ENCODE results near the gene SMYD3. TPM values are rescaled to one million over a fixed set of nuclear protein-coding genes. Genes with fewer than 3 reads are reported as not detected.
A peak's percentile ranks its signal among the peaks of the same experiment; 100 is the strongest.

The SMYD3 gene
- total RNA-seq, 1 donor from 2014 or later: 80.8 TPM

DNA sequence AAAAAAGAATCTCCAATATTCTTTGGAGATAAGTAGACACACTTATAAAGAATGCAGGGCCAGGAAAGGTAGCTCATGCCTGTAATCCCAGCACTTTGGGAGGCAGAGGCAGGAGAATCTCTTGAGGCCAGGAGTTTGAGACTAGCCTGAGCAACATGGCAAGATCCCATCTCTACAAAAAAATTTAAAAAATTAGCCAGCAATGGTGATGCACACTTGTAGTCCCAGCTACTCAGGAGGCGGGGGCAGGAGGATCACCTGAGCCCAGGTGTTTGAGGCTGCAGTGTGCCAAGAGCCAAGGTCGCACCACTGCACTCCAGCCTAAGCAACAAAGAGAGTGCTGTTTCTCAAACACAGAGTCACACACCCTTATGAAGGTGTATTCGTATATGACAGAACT is 385.0 kb downstream of the SMYD3 start:
- no peak overlapping the region for H3K27ac ChIP-seq (ENCODE audit: low read depth, low read length)
- Mint-ChIP-seq H3K4me3 (ENCODE audit: unreplicated experiment) (no peak overlapping the region), H3K9me3 (ENCODE audit: unreplicated experiment) (no peaks in the 10 kb centered on the region), H3K36me3 (ENCODE audit: low read depth, unreplicated experiment) (peaks cover 11% of the 10 kb centered on the region), H3K27me3 (ENCODE audit: low read depth, unreplicated experiment) (no peaks in the 10 kb centered on the region), H3K4me1 (ENCODE audit: low read depth, unreplicated experiment) (peaks cover 4% of the 10 kb centered on the region), H3K27ac (ENCODE audit: unreplicated experiment) (no peak overlapping the region)
- no peak overlapping the region for H3K4me2 ChIP-seq (ENCODE audit: low read length)
- H3K36me3 ChIP-seq (ENCODE audit: insufficient read depth, low read length): no peaks in the 10 kb centered on the region
- no peaks in the 10 kb centered on the region for H3K9me3 ChIP-seq (ENCODE audit: insufficient read depth, low read depth, low read length)
- H2AFZ ChIP-seq (ENCODE audit: low read depth, low read length): no peak overlapping the region
- no peaks in the 10 kb centered on the region for H3K27me3 ChIP-seq (ENCODE audit: insufficient read depth, low read length)
- no peaks in the 10 kb centered on the region for H3K79me2 ChIP-seq (ENCODE audit: insufficient read depth, low read length)
- H3K4me1 ChIP-seq (ENCODE audit: insufficient read depth, low read length): no peaks in the 10 kb centered on the region
- no peak overlapping the region for H3K9ac ChIP-seq (ENCODE audit: low read length)
- H3K4me3 ChIP-seq (ENCODE audit: insufficient read depth, low read depth, low read length): no peak overlapping the region
- TF ChIP-seq EZH2 (IDR thresholded peaks at IDR 0.05; ENCODE audit: insufficient read depth, low read length): no peak
- TF ChIP-seq, protein P1, sequence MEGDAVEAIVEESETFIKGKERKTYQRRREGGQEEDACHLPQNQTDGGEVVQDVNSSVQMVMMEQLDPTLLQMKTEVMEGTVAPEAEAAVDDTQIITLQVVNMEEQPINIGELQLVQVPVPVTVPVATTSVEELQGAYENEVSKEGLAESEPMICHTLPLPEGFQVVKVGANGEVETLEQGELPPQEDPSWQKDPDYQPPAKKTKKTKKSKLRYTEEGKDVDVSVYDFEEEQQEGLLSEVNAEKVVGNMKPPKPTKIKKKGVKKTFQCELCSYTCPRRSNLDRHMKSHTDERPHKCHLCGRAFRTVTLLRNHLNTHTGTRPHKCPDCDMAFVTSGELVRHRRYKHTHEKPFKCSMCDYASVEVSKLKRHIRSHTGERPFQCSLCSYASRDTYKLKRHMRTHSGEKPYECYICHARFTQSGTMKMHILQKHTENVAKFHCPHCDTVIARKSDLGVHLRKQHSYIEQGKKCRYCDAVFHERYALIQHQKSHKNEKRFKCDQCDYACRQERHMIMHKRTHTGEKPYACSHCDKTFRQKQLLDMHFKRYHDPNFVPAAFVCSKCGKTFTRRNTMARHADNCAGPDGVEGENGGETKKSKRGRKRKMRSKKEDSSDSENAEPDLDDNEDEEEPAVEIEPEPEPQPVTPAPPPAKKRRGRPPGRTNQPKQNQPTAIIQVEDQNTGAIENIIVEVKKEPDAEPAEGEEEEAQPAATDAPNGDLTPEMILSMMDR (IDR thresholded peaks at IDR 0.05; ENCODE audit: insufficient read depth, low read depth, low read length): no peak
- no peak for DNase-seq (ENCODE audit: low read depth)
- no peak for FAIRE-seq
- no peaks in the 10 kb centered on the region for H4K20me1 ChIP-seq (ENCODE audit: insufficient read depth, low read length)

DNA sequence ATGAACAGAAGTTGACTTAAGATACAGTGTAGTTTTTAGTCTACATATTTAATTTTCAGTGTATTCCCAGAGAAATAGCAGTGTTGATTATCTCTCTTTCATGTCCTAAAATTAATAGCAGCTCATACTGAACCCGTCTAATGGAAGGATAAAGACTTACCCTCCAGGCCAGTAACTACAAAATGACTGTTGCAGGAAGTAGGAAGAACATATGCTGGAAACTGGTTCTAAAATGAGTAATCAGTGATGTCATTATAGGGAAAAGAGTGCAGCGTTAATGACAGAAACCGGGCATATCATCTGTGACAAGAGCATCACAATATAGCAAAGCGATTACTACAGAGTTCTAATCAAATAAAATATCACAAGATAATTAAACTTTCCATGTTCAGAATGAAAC is 385.5 kb downstream of the SMYD3 start:
- H3K4me2 ChIP-seq (ENCODE audit: low read length): no peak overlapping the region
- H2AFZ ChIP-seq (ENCODE audit: low read depth, low read length): no peak overlapping the region
- DNase-seq (ENCODE audit: low read depth): no peak
- H3K27me3 Mint-ChIP-seq (ENCODE audit: low read depth, unreplicated experiment): no peaks in the 10 kb centered on the region
- H3K79me2 ChIP-seq (ENCODE audit: insufficient read depth, low read length): no peaks in the 10 kb centered on the region
- TF ChIP-seq, protein P1 (IDR thresholded peaks at IDR 0.05; ENCODE audit: insufficient read depth, low read depth, low read length): no peak
- no peak for TF ChIP-seq EZH2 (IDR thresholded peaks at IDR 0.05; ENCODE audit: insufficient read depth, low read length)
- no peak overlapping the region for H3K4me3 Mint-ChIP-seq (ENCODE audit: unreplicated experiment)
- no peak overlapping the region for H3K9ac ChIP-seq (ENCODE audit: low read length)
- H3K4me3 ChIP-seq (ENCODE audit: insufficient read depth, low read depth, low read length): no peak overlapping the region
- no peaks in the 10 kb centered on the region for H3K9me3 Mint-ChIP-seq (ENCODE audit: unreplicated experiment)
- H3K27me3 ChIP-seq (ENCODE audit: insufficient read depth, low read length): no peaks in the 10 kb centered on the region
- no peaks in the 10 kb centered on the region for H3K36me3 ChIP-seq (ENCODE audit: insufficient read depth, low read length)
- H3K36me3 Mint-ChIP-seq (ENCODE audit: low read depth, unreplicated experiment): peaks cover 11% of the 10 kb centered on the region
- no peak for FAIRE-seq
- no peak overlapping the region for H3K27ac Mint-ChIP-seq (ENCODE audit: unreplicated experiment)
- no peaks in the 10 kb centered on the region for H3K4me1 ChIP-seq (ENCODE audit: insufficient read depth, low read length)
- no peak overlapping the region for H3K27ac ChIP-seq (ENCODE audit: low read depth, low read length)
- H3K4me1 Mint-ChIP-seq (ENCODE audit: low read depth, unreplicated experiment): peaks cover 4% of the 10 kb centered on the region
- H3K9me3 ChIP-seq (ENCODE audit: insufficient read depth, low read depth, low read length): no peaks in the 10 kb centered on the region
- H4K20me1 ChIP-seq (ENCODE audit: insufficient read depth, low read length): no peaks in the 10 kb centered on the region

DNA sequence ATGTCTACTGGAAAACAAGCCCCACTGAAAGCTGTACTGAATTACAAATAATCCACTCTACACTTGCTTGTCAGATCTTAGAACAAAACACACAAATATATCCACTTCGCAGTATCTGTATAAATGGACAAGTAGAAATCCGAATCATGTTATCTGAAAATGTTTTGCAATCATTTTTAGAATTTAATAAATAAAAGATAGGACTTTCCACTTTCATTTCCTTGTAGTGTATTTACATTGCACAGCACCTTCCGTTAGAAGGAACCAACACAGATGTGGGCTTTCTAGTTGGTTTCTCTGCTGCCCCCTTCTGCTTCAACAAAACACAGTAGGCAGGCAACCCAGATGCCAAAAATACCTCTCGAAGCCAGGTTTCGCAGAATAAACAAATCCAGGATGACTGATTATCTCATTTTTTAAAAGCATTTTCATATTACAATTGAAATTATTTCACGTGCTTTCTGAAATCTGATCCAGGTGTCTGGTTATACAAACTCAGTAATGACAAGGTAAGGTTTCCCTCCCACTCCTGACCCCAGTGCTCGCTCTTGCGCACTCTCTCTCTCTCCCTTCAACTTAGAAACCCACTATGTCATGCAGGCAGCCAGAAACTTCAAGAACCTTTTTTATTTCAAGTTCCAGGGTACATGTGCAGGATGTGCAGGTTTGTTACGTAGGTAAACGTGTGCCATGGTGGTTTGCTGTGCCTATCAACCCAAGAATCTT is 389.9 kb downstream of the SMYD3 start:
- H3K9me3 ChIP-seq (ENCODE audit: insufficient read depth, low read depth, low read length): no peaks in the 10 kb centered on the region
- Mint-ChIP-seq H3K4me1 (ENCODE audit: low read depth, unreplicated experiment) (peaks cover 4% of the 10 kb centered on the region), H3K27ac (ENCODE audit: unreplicated experiment) (no peak overlapping the region), H3K9me3 (ENCODE audit: unreplicated experiment) (no peaks in the 10 kb centered on the region), H3K36me3 (ENCODE audit: low read depth, unreplicated experiment) (peaks cover 24% of the 10 kb centered on the region), H3K27me3 (ENCODE audit: low read depth, unreplicated experiment) (no peaks in the 10 kb centered on the region), H3K4me3 (ENCODE audit: unreplicated experiment) (no peak overlapping the region)
- no peak overlapping the region for H3K9ac ChIP-seq (ENCODE audit: low read length)
- no peak overlapping the region for H3K4me3 ChIP-seq (ENCODE audit: insufficient read depth, low read depth, low read length)
- TF ChIP-seq, protein P1 (IDR thresholded peaks at IDR 0.05; ENCODE audit: insufficient read depth, low read depth, low read length): peak; percentile 47
- no peak for TF ChIP-seq EZH2 (IDR thresholded peaks at IDR 0.05; ENCODE audit: insufficient read depth, low read length)
- H3K4me2 ChIP-seq (ENCODE audit: low read length): no peak overlapping the region
- H3K4me1 ChIP-seq (ENCODE audit: insufficient read depth, low read length): no peaks in the 10 kb centered on the region
- no peaks in the 10 kb centered on the region for H3K36me3 ChIP-seq (ENCODE audit: insufficient read depth, low read length)
- no peaks in the 10 kb centered on the region for H3K27me3 ChIP-seq (ENCODE audit: insufficient read depth, low read length)
- no peak overlapping the region for H3K27ac ChIP-seq (ENCODE audit: low read depth, low read length)
- H2AFZ ChIP-seq (ENCODE audit: low read depth, low read length): no peak overlapping the region
- H3K79me2 ChIP-seq (ENCODE audit: insufficient read depth, low read length): no peaks in the 10 kb centered on the region
- DNase-seq (ENCODE audit: low read depth) (peak; percentile 35), FAIRE-seq (no peak)
- no peaks in the 10 kb centered on the region for H4K20me1 ChIP-seq (ENCODE audit: insufficient read depth, low read length)

Measured in astrocyte (in vitro differentiated cells and primary cell).